Esophagus squamous epithelium (tissue), 4 donors: Measurements from ENCODE around the gene NCKAP5.

Experiments used
- POLR2A ChIP-seq, 4 donors: fragments of 450-650 bp; IDR thresholded peaks; one replicate each; pipeline ENCODE4 v1.6.1; 2017; ENCODE audit warnings: antibody characterized with exemption in 4 of 4, mild to moderate bottlenecking in 4 of 4, moderate library complexity in 3 of 4
- TF ChIP-seq, protein P1 (sequence below), 6 experiments: fragments of 450-650 bp in 4 of 6; fragments of 200-600 bp in 2 of 6; sonication (generic) in 2 of 6; IDR thresholded peaks; one replicate each; pipeline ENCODE4 v1.5.1; 2016 to 2019; ENCODE audit warnings: antibody characterized with exemption in 6 of 6, mild to moderate bottlenecking in 4 of 6, moderate library complexity in 4 of 6

DNA sequence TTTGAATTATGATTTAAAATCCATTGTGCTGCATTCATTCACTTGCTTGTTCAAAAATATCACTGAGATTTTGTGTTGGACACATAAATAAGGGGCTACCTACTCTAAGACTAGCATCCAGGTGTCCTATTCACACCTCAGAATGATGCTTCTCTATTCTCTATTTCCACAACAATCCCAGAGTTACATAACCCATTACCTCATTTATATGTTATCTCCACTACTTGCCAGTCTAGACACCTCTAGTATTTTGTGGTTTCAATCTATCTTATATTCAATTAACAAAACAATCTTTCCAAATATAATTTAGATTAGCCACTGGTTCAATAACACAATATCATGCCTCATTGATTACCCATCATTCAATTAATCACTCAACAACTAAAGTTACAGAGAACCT lies 409.8 kb downstream of the NCKAP5 start:
- TF ChIP-seq, protein P1, sequence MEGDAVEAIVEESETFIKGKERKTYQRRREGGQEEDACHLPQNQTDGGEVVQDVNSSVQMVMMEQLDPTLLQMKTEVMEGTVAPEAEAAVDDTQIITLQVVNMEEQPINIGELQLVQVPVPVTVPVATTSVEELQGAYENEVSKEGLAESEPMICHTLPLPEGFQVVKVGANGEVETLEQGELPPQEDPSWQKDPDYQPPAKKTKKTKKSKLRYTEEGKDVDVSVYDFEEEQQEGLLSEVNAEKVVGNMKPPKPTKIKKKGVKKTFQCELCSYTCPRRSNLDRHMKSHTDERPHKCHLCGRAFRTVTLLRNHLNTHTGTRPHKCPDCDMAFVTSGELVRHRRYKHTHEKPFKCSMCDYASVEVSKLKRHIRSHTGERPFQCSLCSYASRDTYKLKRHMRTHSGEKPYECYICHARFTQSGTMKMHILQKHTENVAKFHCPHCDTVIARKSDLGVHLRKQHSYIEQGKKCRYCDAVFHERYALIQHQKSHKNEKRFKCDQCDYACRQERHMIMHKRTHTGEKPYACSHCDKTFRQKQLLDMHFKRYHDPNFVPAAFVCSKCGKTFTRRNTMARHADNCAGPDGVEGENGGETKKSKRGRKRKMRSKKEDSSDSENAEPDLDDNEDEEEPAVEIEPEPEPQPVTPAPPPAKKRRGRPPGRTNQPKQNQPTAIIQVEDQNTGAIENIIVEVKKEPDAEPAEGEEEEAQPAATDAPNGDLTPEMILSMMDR (IDR thresholded peaks at IDR 0.05) = no peak
- TF ChIP-seq POLR2A (IDR thresholded peaks at IDR 0.05) = no peak
